Stimulated activated CD4-positive, alpha-beta T cell treated with anti-CD3 and anti-CD28 coated beads, Interleukin-12 subunit alpha, Interleukin-12 subunit beta, amount 100 ng/mL, for 48 hours (primary cell): Measurements from ENCODE around the gene NRSN2.
A peak's percentile ranks its signal among the peaks of the same experiment; 100 is the strongest.
"Not testable (repeated sequence)": the region's sequence is repeated elsewhere in the genome, so short reads cannot be mapped to it uniquely, and the experiment has no call there.

Experiments
- DNase-seq, 3 donors: peaks; one replicate each; pipeline ENCODE4 v3.0.0-alpha.2; 2020; ENCODE audit warnings: low read depth in 2 of 3, low spot score in 1 of 3

Gene NRSN2

DNA sequence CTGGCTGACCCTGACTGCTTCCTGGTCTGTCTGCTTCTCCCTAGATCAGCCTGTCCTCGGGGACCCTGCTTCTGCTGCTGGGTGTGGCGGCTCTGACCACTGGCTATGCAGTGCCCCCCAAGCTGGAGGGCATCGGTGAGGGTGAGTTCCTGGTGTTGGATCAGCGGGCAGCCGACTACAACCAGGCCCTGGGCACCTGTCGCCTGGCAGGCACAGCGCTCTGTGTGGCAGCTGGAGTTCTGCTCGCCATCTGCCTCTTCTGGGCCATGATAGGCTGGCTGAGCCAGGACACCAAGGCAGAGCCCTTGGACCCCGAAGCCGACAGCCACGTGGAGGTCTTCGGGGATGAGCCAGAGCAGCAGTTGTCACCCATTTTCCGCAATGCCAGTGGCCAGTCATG, 6.3 kb downstream of the NRSN2 start:
- no peak for DNase-seq

- peak; percentile 62 to 84 (median 68) for DNase-seq
Observed at GRCh38 chr20:354298-354977, 7.5 kb downstream of the NRSN2 start.

DNA sequence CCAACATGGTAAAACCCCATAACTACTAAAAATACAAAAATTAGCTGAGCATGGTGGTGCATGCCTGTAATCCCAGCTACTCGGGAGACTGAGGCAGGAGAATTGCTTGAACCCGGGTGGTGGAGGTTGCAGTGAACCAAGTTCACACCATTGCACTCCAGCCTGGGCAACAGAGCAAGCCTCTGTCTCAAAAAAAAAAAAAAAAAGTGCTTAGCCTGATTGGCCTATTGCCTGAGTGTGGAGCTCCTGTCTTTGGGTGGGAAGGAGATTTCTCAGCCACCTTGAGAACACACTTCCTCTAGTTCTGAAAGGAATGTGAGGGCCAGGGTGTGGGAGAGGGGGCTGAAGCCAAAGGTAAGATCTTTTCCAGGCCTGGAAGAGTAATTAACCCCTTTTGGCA, 9.2 kb downstream of the NRSN2 start:
- not testable (repeated sequence) for DNase-seq

GRCh38 chr20:356745-357144, 9.8 kb downstream of the NRSN2 start:
- DNase-seq: no peak

GRCh38 chr20:358891-359555, 12.1 kb downstream of the NRSN2 start:
- no peak for DNase-seq

GRCh38 chr20:361561-361960, 14.7 kb downstream of the NRSN2 start:
- DNase-seq: no peak

DNA sequence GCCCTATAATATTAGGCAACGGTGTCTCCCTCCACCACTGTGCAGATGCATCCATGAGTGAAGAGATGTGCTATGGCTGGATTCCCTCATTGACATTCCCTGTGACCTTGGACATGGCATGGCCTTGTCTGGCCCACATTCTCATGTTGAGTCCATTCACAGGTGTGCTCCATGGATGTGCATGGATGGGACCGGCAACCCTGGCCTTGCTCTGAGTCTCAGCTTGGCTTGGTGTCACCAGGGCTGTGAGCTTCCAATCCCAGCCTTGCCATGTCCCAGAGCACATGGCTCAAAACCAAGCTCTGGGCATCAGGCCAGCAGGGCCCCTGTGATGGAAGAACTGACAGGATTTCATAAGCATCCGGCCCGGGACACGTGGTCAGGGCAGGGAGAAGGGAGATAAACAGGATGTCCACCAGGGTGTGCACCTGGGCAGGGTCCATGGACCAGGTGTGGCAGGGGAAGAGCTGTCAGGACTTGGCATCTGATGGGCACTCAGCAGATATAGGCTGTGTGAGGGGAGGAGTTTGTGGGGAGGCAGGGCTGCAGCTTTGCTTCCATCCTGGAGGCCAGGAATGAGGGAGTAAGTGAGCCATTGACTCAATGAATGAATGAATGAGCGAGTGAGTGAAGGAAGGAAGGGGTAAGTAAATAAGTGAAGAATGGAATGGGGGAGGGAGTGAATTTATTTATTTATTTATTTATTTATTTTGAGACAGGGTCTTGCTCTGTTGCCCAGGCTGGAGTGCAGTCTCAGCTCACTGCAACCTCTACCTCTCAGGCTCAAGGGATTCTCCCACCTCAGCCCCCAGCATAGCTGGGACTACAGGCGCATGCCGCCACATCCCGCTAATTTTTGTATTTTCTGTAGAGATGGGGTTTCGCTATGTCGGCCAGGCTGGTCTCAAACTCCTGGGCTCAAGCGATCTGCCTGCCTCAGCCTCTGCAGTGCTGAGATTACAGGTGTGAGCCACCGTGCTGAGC, 15.7 kb downstream of the NRSN2 start:
- DNase-seq: peak; percentile 36 to 66 (median 39)

DNA sequence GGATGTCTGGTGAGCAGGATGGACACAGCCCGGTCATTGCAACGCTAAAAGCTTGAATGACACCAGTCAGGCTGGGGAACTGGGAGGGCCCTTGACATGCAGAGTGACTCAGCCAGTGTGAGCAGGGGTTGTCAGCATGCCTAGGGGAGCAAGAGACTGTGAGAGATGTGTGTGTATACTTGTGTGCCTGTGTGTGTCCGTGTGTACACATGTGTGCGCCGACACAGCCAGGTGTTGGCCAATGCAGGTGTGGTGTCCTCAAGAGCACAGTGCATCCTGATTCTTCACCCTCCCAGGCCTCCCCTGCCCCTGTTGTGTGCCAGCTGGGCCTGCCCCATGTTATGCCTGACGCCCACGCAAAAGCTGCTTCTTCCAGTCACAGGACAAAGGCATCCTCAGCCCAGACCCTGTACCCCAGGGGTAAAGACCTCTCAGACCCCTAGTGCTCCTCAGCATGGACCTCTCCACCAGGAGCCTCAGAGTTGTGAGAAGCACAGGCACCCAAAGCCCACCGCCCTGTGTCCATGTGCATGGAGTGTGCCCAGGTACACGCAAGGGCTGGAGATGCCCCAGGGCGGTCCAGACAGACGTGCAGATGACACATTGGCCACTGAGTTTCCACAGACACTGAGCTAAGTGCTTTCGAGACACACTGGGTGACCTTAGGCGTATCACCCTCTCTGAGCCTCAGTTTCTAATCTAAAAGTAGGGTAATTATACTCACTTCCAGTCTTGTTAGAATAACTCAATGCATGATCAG, 16.6 kb downstream of the NRSN2 start:
- DNase-seq: no peak

DNA sequence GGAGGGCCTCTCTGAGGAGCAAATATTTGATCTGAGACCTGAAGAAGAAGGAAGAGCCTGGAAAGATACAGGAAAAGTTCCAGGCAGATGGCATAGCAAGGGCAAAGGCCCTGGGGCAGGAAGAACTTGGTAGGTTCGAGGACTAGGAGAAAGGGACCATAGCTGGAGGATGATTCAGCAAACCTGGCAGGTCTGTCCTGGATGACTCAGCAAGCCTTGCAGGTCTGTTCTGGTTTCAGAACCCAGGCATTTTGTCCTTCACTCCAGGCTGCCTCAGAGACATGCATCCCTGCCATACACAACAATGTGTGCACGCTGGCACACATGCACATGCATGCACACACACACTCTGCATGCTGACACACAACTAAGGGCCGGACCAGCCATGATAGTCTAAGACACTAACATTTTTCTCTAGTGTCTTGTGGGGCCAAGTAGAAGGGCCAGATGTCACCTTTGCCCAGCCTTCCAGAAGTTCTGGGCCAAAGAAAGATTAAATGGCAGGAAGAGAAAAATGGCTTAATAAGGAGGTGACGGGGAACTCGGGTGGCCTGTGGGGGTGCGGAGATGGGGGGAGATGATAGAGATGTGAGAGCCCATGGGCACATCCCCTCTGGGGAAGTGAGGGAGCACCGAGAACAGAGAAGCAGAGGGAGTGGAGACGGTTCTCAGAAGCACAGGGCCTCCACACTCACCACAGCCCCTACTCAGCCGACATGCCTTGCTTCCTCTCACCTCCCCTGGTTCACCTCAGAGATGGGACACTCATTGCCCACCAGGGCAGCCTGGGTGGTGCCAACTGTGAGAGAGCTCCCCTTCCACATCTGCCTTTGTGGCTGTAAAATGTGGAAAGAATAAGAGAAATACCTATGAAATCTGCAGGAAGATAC, 18.2 kb downstream of the NRSN2 start:
- DNase-seq: no peak

- no peak for DNase-seq
Observed at GRCh38 chr20:366041-366718, 19.3 kb downstream of the NRSN2 start.

- DNase-seq: no peak
Observed at GRCh38 chr20:366719-367485, 20.0 kb downstream of the NRSN2 start.

DNA sequence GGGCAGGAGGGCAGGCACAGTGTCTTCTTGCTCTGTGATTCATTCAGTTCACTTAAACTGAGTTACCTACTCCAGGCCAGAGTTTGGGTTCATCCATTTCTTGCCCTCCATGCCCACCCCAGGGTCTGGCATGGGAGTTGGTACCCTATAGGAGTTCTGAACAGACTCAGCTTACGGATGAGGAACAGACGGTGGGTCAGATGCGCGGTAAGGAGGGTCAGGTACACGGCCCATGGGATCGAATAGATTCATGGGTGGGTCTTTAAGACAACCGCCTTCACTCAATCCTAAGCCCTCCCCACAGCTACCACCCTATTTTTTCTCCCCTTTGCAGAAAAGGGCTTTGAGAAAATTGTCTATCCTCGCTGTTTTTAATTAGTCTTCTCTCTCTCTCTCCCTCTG, 20.6 kb downstream of the NRSN2 start:
- DNase-seq: no peak

- no peak for DNase-seq
Observed at GRCh38 chr20:368915-369314, 22.0 kb downstream of the NRSN2 start.

GRCh38 chr20:370151-370600, 23.3 kb downstream of the NRSN2 start:
- no peak for DNase-seq

GRCh38 chr20:370977-371754, 24.3 kb downstream of the NRSN2 start:
- DNase-seq: no peak

GRCh38 chr20:371755-372542, 25.0 kb downstream of the NRSN2 start:
- no peak for DNase-seq

GRCh38 chr20:372543-373082, 25.7 kb downstream of the NRSN2 start:
- DNase-seq: not testable (repeated sequence)
